Tibial artery (tissue), 4 donors: ENCODE results near the gene DMXL1.
"Not testable (repeated sequence)": the region's sequence is repeated elsewhere in the genome, so short reads cannot be mapped to it uniquely, and the experiment has no call there.

ENCODE experiments used
- DNase-seq, 2 donors: peaks; one replicate each; pipeline ENCODE4 v3.0.0-alpha.2; 2019
- H3K27ac ChIP-seq, 2 donors: fragments of 200-600 bp; sonication (generic) in 1 of 2; 1 replicate in 1 of 2; 2 replicates in 1 of 2; pipeline ENCODE4 v1.5.1; 2018 to 2019; ENCODE audit warnings: mild to moderate bottlenecking in 1 of 2
- H3K27me3 ChIP-seq, 2 donors: fragments of 200-600 bp; sonication (generic) in 1 of 2; one replicate each; pipeline versions ENCODE4 v1.5.1 to v1.6.0; 2016 to 2019
- H3K36me3 ChIP-seq, 3 donors: fragments of 200-600 bp; sonication (generic) in 2 of 3; one replicate each; pipeline ENCODE4 v1.5.1; 2016 to 2019; ENCODE audit warnings: mild to moderate bottlenecking in 2 of 3
- H3K4me1 ChIP-seq, 4 donors: fragments of 200-600 bp; sonication (generic) in 2 of 4; 1 replicate in 3 of 4; 2 replicates in 1 of 4; pipeline ENCODE4 v1.5.1; 2016 to 2019
- H3K4me3 ChIP-seq, 2 donors: fragments of 200-600 bp; sonication (generic) in 1 of 2; 1 replicate in 1 of 2; 2 replicates in 1 of 2; pipeline ENCODE4 v1.5.1; 2018 to 2019; ENCODE audit warnings: mild to moderate bottlenecking in 2 of 2
- H3K9me3 ChIP-seq, 3 donors: fragments of 200-600 bp; sonication (generic) in 1 of 3; one replicate each; pipeline ENCODE4 v1.5.1; 2016 to 2019
- intact Hi-C: fragments of 100-400 bp; cut with DNase I; formaldehyde crosslinking; loops from one replicate; pipeline ENCODE4 v1.15.0; 2023; ENCODE audit warnings: low total_unique reads
- TF ChIP-seq, protein P1 (sequence below), 2 experiments: fragments of 200-600 bp in 1 of 2; fragments of 450-650 bp in 1 of 2; IDR thresholded peaks; one replicate each; pipeline ENCODE4 v1.5.1; 2017 to 2019; ENCODE audit warnings: antibody characterized with exemption in 2 of 2, mild to moderate bottlenecking in 1 of 2, moderate library complexity in 1 of 2

DMXL1 gene

DNA sequence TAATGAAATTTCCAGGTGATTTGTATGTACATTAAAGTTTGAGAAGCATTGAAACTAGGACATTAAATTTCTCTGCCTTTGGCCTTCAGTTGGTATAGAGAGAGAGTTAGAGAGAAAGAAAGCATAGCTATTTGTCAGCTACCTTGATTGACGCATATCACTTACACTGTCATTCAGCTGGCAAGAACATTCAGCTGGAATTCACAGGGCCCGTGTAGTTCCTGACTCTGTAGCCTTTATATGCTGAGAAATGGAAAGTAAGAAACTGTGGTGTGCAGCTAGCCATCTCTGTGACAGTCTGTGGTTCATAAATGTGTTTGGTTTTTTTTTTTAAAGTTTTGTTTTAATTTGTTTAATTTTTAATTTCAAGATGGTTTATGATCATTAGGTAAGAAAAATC, 58.9 kb downstream of the DMXL1 start:
- no peak for DNase-seq
- Histone ChIP-seq H3K4me1 (no peaks in the 10 kb centered on the region), H3K27ac (no peak overlapping the region), H3K36me3 (peaks cover 34 to 68% (median 47%) of the 10 kb centered on the region in 3 donors), H3K4me3 (no peak overlapping the region), H3K27me3 (no peaks in the 10 kb centered on the region), H3K9me3 (no peaks in the 10 kb centered on the region)
- intact Hi-C loops: no loop called here
- TF ChIP-seq, protein P1, sequence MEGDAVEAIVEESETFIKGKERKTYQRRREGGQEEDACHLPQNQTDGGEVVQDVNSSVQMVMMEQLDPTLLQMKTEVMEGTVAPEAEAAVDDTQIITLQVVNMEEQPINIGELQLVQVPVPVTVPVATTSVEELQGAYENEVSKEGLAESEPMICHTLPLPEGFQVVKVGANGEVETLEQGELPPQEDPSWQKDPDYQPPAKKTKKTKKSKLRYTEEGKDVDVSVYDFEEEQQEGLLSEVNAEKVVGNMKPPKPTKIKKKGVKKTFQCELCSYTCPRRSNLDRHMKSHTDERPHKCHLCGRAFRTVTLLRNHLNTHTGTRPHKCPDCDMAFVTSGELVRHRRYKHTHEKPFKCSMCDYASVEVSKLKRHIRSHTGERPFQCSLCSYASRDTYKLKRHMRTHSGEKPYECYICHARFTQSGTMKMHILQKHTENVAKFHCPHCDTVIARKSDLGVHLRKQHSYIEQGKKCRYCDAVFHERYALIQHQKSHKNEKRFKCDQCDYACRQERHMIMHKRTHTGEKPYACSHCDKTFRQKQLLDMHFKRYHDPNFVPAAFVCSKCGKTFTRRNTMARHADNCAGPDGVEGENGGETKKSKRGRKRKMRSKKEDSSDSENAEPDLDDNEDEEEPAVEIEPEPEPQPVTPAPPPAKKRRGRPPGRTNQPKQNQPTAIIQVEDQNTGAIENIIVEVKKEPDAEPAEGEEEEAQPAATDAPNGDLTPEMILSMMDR (IDR thresholded peaks at IDR 0.05): no peak

DNA sequence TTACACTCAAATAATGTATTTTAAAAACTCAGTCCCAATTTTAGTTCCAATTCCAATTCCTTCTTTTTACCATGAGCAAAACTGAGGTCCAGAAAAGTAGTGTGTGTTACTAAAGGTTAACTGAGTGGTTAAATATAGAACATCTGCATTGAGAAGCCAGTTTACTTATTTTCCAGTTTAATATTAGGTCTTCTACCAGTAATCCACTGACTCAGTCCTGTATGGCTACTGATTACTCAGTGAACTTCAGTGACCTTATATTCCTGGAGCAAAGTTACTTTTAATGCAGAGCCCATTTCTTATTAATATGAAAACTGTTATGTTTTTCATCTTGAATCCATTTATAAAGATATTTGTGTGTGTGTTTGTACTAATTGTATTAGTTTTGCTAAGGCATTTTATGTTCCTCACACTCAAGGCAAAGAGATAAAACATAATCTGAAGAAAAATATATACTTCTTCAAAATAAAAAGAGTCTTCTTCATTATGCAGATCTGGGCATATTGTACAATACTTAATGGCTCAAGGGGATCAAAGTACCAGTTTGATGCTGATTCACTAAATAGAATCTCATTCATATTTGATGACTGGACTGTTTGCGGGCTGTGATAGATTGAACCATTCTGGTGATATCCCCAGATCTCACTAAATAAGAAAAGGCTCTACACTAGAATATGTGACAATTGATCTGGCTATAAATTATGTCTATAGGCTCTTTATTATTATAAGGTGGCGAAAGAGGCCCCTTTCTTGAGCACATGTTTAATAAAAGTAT, 60.8 kb downstream of the DMXL1 start:
- H3K36me3 ChIP-seq: peaks cover 49 to 77% (median 55%) of the 10 kb centered on the region in 3 donors
- no peaks in the 10 kb centered on the region for H3K27me3 ChIP-seq
- H3K4me1 ChIP-seq: no peaks in the 10 kb centered on the region
- no peak for DNase-seq
- H3K9me3 ChIP-seq: peaks cover 0 to 5% (median 0%) of the 10 kb centered on the region in 3 donors
- intact Hi-C loops: no loop called here
- H3K27ac ChIP-seq: no peak overlapping the region
- TF ChIP-seq, protein P1 (IDR thresholded peaks at IDR 0.05): no peak
- no peak overlapping the region for H3K4me3 ChIP-seq

DNA sequence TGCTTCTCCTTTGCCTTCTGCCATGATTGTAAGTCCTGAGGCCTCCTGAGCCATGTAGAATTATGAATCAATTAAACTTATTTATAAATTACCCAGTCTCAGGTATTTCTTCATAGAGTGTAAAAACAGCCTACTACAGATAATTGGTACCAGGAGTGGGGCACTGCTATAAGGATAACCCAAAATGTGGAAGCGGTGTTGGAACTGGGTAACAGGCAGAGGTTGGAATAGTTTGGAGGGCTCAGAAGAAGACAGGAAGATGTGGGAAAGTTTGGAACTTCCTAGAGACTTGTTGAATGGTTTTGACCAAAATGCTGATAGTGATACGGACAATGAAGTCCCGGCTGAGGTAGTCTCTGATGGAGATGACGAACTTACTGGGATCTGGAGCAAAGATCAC, 64.9 kb downstream of the DMXL1 start:
- H3K4me3 ChIP-seq, H3K4me1 ChIP-seq, DNase-seq, intact Hi-C loops, H3K27me3 ChIP-seq, H3K27ac ChIP-seq, H3K9me3 ChIP-seq: not testable (repeated sequence)
- H3K36me3 ChIP-seq: peaks cover 46 to 68% (median 48%) of the 10 kb centered on the region in 3 donors

GRCh38 chr5:119136666-119137318, 65.9 kb downstream of the DMXL1 start:
- peaks cover 45 to 64% (median 48%) of the 10 kb centered on the region in 3 donors for H3K36me3 ChIP-seq
- peaks cover 0 to 5% (median 0%) of the 10 kb centered on the region in 3 donors for H3K9me3 ChIP-seq
- no peaks in the 10 kb centered on the region for H3K4me1 ChIP-seq
- TF ChIP-seq, protein P1 (IDR thresholded peaks at IDR 0.05): no peak
- H3K27me3 ChIP-seq: no peaks in the 10 kb centered on the region
- no peak overlapping the region for H3K4me3 ChIP-seq
- H3K27ac ChIP-seq: no peak overlapping the region
- no peak for DNase-seq
- intact Hi-C loops: no loop called here

GRCh38 chr5:119153629-119154028, 82.7 kb downstream of the DMXL1 start:
- Histone ChIP-seq H3K27me3 (no peaks in the 10 kb centered on the region), H3K4me1 (no peaks in the 10 kb centered on the region), H3K9me3 (peaks cover 0 to 5% (median 0%) of the 10 kb centered on the region in 3 donors), H3K36me3 (peaks cover 19 to 53% (median 51%) of the 10 kb centered on the region in 3 donors), H3K4me3 (no peak overlapping the region), H3K27ac (no peak overlapping the region)
- intact Hi-C loops: no loop called here
- DNase-seq: no peak
- TF ChIP-seq, protein P1 (IDR thresholded peaks at IDR 0.05): no peak

DNA sequence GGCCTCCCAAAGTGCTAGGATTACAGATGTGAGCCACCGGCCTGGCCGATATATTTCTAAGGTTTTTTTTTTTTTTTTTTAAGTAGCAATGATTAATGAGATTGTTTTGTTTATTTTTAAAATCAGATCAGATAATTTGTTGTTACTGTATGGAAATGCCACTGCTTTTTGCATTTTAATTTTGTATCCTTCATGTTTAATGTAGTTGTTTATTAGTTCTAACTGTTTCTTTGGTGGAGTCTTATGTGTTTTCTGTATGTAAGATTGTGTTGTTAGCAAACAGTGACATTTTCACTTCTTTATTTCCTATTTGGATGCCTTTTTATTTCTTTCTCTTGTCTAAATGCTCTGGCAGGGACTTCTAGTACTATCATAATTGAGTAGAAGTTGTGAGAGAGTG, 87.3 kb downstream of the DMXL1 start:
- H3K4me1 ChIP-seq: no peaks in the 10 kb centered on the region
- TF ChIP-seq, protein P1 (IDR thresholded peaks at IDR 0.05): no peak

More for the DNA sequence above, 87.3 kb downstream of the DMXL1 start:
- H3K9me3 ChIP-seq: peaks cover 0 to 5% (median 0%) of the 10 kb centered on the region in 3 donors
- no peaks in the 10 kb centered on the region for H3K27me3 ChIP-seq
- H3K27ac ChIP-seq: no peak overlapping the region
- intact Hi-C loops: no loop called here
- H3K36me3 ChIP-seq: peaks cover 4 to 30% (median 29%) of the 10 kb centered on the region in 3 donors
- no peak for DNase-seq
- H3K4me3 ChIP-seq: no peak overlapping the region
